ENCODE data around the gene JUN. TPM values are rescaled to one million over a fixed set of nuclear protein-coding genes. Genes with fewer than 3 reads are reported as not detected.

The JUN gene
- polyA plus RNA-seq, 2 of the 4 experiments (the other 2 are of a cell fraction): 23.3 to 59.8 TPM

DNA sequence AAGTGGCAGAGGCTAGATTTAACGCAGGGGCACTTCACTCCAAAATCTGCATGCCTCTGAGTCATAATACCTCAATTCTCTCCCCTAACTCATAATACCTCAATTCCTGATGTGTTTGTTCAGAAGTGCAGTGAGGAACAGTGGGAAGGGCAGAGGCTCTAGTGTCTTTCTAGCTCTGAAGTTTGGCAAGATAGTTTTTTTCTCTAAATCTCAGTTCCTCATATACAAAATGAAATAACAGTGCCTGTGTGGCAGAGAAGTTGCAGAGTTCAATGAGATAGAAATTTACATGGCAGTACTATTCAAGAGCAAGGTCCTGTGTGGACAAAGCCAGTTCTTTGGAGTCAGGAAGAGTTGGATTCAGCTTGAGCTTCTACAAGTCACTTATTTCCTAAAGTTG, 9.8 kb downstream of the JUN start:
- Histone ChIP-seq H3K4me2 (no peak overlapping the region), H3K4me3 (no peak overlapping the region), H3K4me1 (no peaks in the 10 kb centered on the region), H3K9me3 (no peaks in the 10 kb centered on the region), H3K27ac (no peak overlapping the region)
- ChIA-PET POLR2A (interaction anchor here (1.9 kb wide), 1 partner anchor 10 kb away, joined by 6 read pairs; the partner anchor contains the start of gene JUN), CTCF (interaction anchor here (1.0 to 2.0 kb wide), 2 partner anchors 11 to 259 kb away, joined by 3 to 4 read pairs; no protein-coding TSS in a partner anchor)
- 83% methylated on average over 1 of the region's 1 CpG for WGBS (ENCODE audit: missing lambda C conversion rate)
- TF ChIP-seq CEBPB (IDR thresholded peaks at IDR 0.05): no peak
- TF ChIP-seq NPAS2 (CRISPR knock-in tag; IDR thresholded peaks at IDR 0.05; ENCODE audit: borderline replicate concordance): no peak
- TF ChIP-seq MAZ (IDR thresholded peaks at IDR 0.05; ENCODE audit: borderline replicate concordance, low read depth, low read length): no peak
- no peak for TF ChIP-seq KDM1A (IDR thresholded peaks at IDR 0.05; ENCODE audit: low read depth)
- no peak for TF ChIP-seq JUN (IDR thresholded peaks at IDR 0.05)
- TF ChIP-seq ZC3H11A (IDR thresholded peaks at IDR 0.05): no peak
- TF ChIP-seq CHD4 (IDR thresholded peaks at IDR 0.05; ENCODE audit: borderline replicate concordance): no peak
- no peak for TF ChIP-seq SMC3 (IDR thresholded peaks at IDR 0.05)
- TF ChIP-seq, protein P1, sequence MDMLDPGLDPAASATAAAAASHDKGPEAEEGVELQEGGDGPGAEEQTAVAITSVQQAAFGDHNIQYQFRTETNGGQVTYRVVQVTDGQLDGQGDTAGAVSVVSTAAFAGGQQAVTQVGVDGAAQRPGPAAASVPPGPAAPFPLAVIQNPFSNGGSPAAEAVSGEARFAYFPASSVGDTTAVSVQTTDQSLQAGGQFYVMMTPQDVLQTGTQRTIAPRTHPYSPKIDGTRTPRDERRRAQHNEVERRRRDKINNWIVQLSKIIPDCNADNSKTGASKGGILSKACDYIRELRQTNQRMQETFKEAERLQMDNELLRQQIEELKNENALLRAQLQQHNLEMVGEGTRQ (IDR thresholded peaks at IDR 0.05): no peak
- TF ChIP-seq, protein P2, sequence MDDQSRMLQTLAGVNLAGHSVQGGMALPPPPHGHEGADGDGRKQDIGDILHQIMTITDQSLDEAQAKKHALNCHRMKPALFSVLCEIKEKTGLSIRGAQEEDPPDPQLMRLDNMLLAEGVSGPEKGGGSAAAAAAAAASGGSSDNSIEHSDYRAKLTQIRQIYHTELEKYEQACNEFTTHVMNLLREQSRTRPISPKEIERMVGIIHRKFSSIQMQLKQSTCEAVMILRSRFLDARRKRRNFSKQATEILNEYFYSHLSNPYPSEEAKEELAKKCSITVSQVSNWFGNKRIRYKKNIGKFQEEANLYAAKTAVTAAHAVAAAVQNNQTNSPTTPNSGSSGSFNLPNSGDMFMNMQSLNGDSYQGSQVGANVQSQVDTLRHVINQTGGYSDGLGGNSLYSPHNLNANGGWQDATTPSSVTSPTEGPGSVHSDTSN (IDR thresholded peaks at IDR 0.05): no peak
- ATAC-seq (no peak), DNase-seq (ENCODE audit: low read depth in 1 of 2, low spot score in 1 of 2) (no peak), FAIRE-seq (no peak)

DNA sequence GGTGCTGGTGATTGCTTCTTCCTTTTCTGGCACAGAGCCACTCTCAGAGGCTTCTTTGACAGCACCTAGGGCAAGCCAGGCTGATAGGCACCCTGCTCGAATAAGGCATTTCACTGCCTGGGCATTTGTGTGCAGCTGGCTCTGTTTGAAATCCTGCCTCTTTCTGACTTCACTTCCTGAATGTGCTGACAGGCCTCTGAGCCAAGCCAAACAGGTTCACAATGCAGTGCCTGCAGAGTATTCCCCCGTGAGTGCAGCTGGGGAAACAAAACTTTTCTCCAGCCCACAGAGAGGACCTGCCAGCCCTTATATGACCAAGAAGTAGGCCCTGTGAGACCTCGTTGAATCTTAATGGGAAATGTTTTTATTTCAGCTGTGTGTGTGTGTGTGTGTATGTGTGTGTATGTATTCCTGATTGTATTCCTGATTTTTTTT, 10.4 kb downstream of the JUN start:
- CTCF ChIA-PET: interaction anchor here (1.0 to 2.0 kb wide), 3 partner anchors 10 to 926 kb away, joined by 3 to 4 read pairs (median 3); no protein-coding TSS in a partner anchor
- Histone ChIP-seq H3K4me2 (no peak overlapping the region), H3K4me1 (no peaks in the 10 kb centered on the region), H3K9me3 (no peaks in the 10 kb centered on the region), H3K4me3 (no peak overlapping the region), H3K27ac (0 out of 6 replicates have a peak overlapping the region, but pooled peaks of 1 of the 2 experiments have one; percentile 8)
- TF ChIP-seq HDAC2 (IDR thresholded peaks at IDR 0.05) (no peak), SREBF2 (IDR thresholded peaks at IDR 0.05) (no peak), RAD21 (conservative IDR thresholded peaks at IDR 0.05 in 1 of 2, IDR thresholded peaks at IDR 0.05 in 1 of 2) (no peak)
- TF ChIP-seq, protein P3, sequence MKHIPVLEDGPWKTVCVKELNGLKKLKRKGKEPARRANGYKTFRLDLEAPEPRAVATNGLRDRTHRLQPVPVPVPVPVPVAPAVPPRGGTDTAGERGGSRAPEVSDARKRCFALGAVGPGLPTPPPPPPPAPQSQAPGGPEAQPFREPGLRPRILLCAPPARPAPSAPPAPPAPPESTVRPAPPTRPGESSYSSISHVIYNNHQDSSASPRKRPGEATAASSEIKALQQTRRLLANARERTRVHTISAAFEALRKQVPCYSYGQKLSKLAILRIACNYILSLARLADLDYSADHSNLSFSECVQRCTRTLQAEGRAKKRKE (CRISPR knock-in tag; IDR thresholded peaks at IDR 0.05; ENCODE audit: low read depth): no peak
- TF ChIP-seq, protein P2 (IDR thresholded peaks at IDR 0.05): no peak
- FAIRE-seq (no peak), DNase-seq (ENCODE audit: low read depth in 1 of 2, low spot score in 1 of 2) (no peak), ATAC-seq (no peak)
- POLR2A ChIA-PET: interaction anchor here (1.9 kb wide), 1 partner anchor 10 kb away, joined by 6 read pairs; the partner anchor contains the start of gene JUN
- WGBS (ENCODE audit: missing lambda C conversion rate): 44% methylated on average over 3 of the region's 3 CpGs

DNA sequence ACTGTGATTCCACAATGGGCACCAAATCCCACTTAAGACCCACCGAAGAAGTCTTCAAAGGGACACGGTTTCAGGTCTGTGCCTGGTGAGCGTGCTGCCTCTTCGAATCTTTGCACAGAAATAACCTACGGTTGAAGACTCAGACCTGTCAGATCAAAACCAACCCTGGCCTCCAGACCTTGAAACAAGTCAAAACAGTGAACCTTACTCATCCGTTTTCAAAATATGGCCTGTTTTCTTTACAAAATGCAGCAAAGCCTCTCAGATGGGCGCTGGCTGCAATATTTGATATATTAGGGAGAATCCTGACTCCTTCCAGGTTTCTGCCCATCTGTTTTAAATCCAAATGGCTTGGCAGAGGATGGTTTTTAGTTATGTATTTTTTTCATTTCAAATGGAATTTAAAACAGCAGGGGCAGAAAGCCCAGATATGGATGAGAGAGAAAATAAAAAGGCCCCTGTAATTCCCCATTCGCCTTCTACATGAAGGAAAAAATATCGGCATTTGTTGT, 14.0 kb downstream of the JUN start:
- Histone ChIP-seq H3K4me3 (no peak overlapping the region), H3K4me1 (peaks cover under 1% of the 10 kb centered on the region; the same call in 1 of the 3 replicates), H3K9me3 (no peaks in the 10 kb centered on the region), H3K27ac (no peak overlapping the region), H3K4me2 (no peak overlapping the region)
- WGBS (ENCODE audit: missing lambda C conversion rate): 51% methylated on average over 9 of the region's 9 CpGs
- DNase-seq (ENCODE audit: low read depth in 1 of 2, low spot score in 1 of 2) (no peak), ATAC-seq (no peak), FAIRE-seq (no peak)
- ChIA-PET POLR2A (no interaction called here), CTCF (interaction anchor here (1.4 to 1.6 kb wide), 2 partner anchors 254 to 930 kb away, joined by 3 to 4 read pairs; no protein-coding TSS in a partner anchor)
- TF ChIP-seq, protein P4, sequence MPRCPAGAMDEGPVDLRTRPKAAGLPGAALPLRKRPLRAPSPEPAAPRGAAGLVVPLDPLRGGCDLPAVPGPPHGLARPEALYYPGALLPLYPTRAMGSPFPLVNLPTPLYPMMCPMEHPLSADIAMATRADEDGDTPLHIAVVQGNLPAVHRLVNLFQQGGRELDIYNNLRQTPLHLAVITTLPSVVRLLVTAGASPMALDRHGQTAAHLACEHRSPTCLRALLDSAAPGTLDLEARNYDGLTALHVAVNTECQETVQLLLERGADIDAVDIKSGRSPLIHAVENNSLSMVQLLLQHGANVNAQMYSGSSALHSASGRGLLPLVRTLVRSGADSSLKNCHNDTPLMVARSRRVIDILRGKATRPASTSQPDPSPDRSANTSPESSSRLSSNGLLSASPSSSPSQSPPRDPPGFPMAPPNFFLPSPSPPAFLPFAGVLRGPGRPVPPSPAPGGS (IDR thresholded peaks at IDR 0.05): no peak
- no peak for TF ChIP-seq FOSB (CRISPR knock-in tag; IDR thresholded peaks at IDR 0.05)
- no peak for TF ChIP-seq SREBF2 (IDR thresholded peaks at IDR 0.05)
- TF ChIP-seq ZFP36 (IDR thresholded peaks at IDR 0.05; ENCODE audit: borderline replicate concordance, partially characterized antibody): no peak
- no peak for TF ChIP-seq EHMT2 (IDR thresholded peaks at IDR 0.05; ENCODE audit: low read depth)
- no peak for TF ChIP-seq GATA3 (IDR thresholded peaks at IDR 0.05; ENCODE audit: borderline replicate concordance)
- no peak for TF ChIP-seq JUN (IDR thresholded peaks at IDR 0.05)
- TF ChIP-seq, protein P5, sequence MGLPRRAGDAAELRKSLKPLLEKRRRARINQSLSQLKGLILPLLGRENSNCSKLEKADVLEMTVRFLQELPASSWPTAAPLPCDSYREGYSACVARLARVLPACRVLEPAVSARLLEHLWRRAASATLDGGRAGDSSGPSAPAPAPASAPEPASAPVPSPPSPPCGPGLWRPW (IDR thresholded peaks at IDR 0.05): no peak
- TF ChIP-seq ZNF302 (CRISPR knock-in tag; IDR thresholded peaks at IDR 0.05): no peak
- no peak for TF ChIP-seq NFE2L2 (conservative IDR thresholded peaks at IDR 0.05; ENCODE audit: low read length)
- TF ChIP-seq TP53 (CRISPR knock-in tag; IDR thresholded peaks at IDR 0.05): no peak
- TF ChIP-seq, protein P6, sequence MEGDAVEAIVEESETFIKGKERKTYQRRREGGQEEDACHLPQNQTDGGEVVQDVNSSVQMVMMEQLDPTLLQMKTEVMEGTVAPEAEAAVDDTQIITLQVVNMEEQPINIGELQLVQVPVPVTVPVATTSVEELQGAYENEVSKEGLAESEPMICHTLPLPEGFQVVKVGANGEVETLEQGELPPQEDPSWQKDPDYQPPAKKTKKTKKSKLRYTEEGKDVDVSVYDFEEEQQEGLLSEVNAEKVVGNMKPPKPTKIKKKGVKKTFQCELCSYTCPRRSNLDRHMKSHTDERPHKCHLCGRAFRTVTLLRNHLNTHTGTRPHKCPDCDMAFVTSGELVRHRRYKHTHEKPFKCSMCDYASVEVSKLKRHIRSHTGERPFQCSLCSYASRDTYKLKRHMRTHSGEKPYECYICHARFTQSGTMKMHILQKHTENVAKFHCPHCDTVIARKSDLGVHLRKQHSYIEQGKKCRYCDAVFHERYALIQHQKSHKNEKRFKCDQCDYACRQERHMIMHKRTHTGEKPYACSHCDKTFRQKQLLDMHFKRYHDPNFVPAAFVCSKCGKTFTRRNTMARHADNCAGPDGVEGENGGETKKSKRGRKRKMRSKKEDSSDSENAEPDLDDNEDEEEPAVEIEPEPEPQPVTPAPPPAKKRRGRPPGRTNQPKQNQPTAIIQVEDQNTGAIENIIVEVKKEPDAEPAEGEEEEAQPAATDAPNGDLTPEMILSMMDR (IDR thresholded peaks at IDR 0.05): no peak
- no peak for TF ChIP-seq HOXB13 (CRISPR knock-in tag; IDR thresholded peaks at IDR 0.05; ENCODE audit: low read depth)
